Measurements from ENCODE around the gene KRTAP19-7. TPM values are rescaled to one million over a fixed set of nuclear protein-coding genes. Genes with fewer than 3 reads are reported as not detected.

The KRTAP19-7 gene
- total RNA-seq, 1 donor from 2014 or later, result not detected

DNA sequence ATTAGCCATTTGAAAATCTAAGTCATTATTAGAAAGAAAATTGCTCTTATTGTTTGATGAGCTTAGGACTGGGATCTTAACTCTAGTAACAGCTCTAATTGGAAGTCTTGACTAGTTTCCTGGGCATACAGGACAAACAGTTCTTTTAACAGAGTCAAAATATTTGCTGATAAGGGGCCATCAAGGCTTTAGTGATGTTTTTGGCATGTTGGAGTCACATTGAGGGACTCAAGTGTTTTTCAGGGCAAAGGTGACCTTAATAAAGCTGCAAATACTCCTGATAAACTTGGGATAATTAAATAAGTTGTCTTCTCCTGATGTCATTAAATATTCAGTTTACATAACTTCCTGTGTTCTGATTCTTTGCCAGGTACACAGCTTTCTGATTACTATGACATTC, 6.5 kb upstream of the KRTAP19-7 start:
- ChIA-PET CTCF (no interaction called here), POLR2A (no interaction called here)
- no peak overlapping the region for H3K27ac Mint-ChIP-seq
- DNase-seq (no peak), ATAC-seq (ENCODE audit: low read depth) (no peak)
- H3K4me1 Mint-ChIP-seq, result no peaks in the 10 kb centered on the region
- TF ChIP-seq, protein P1, sequence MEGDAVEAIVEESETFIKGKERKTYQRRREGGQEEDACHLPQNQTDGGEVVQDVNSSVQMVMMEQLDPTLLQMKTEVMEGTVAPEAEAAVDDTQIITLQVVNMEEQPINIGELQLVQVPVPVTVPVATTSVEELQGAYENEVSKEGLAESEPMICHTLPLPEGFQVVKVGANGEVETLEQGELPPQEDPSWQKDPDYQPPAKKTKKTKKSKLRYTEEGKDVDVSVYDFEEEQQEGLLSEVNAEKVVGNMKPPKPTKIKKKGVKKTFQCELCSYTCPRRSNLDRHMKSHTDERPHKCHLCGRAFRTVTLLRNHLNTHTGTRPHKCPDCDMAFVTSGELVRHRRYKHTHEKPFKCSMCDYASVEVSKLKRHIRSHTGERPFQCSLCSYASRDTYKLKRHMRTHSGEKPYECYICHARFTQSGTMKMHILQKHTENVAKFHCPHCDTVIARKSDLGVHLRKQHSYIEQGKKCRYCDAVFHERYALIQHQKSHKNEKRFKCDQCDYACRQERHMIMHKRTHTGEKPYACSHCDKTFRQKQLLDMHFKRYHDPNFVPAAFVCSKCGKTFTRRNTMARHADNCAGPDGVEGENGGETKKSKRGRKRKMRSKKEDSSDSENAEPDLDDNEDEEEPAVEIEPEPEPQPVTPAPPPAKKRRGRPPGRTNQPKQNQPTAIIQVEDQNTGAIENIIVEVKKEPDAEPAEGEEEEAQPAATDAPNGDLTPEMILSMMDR (IDR thresholded peaks at IDR 0.05), result no peak
- intact Hi-C loops (cut with micrococcal nuclease), result no loop called here
- H3K36me3 Mint-ChIP-seq (ENCODE audit: low read depth), result no peaks in the 10 kb centered on the region
- peaks cover 2% of the 10 kb centered on the region for H3K9me3 Mint-ChIP-seq
- H3K27me3 Mint-ChIP-seq, result no peaks in the 10 kb centered on the region
- no peak overlapping the region for H3K4me3 Mint-ChIP-seq

- no peak for ATAC-seq (ENCODE audit: low read depth)
- POLR2A ChIA-PET, result no interaction called here
- no peak overlapping the region for H3K4me3 Mint-ChIP-seq
- intact Hi-C loops (cut with micrococcal nuclease), result no loop called here
- H3K27ac Mint-ChIP-seq, result no peak overlapping the region
- H3K36me3 Mint-ChIP-seq (ENCODE audit: low read depth), result no peaks in the 10 kb centered on the region
- TF ChIP-seq, protein P1 (IDR thresholded peaks at IDR 0.05), result no peak
- H3K9me3 Mint-ChIP-seq, result peaks cover 3% of the 10 kb centered on the region
- DNase-seq, result no peak
- H3K4me1 Mint-ChIP-seq, result no peaks in the 10 kb centered on the region
- no peaks in the 10 kb centered on the region for H3K27me3 Mint-ChIP-seq
- CTCF ChIA-PET, result no interaction called here
Observed at GRCh38 chr21:30563630-30564029, 2.5 kb upstream of the KRTAP19-7 start.

- ATAC-seq (ENCODE audit: low read depth) (no peak), DNase-seq (no peak)
- CTCF ChIA-PET, result no interaction called here
- Mint-ChIP-seq H3K27ac (no peak overlapping the region), H3K27me3 (no peaks in the 10 kb centered on the region), H3K4me3 (no peak overlapping the region), H3K4me1 (no peaks in the 10 kb centered on the region), H3K9me3 (peaks cover 3% of the 10 kb centered on the region), H3K36me3 (ENCODE audit: low read depth) (no peaks in the 10 kb centered on the region)
- TF ChIP-seq, protein P1 (IDR thresholded peaks at IDR 0.05), result no peak
- intact Hi-C loops (cut with micrococcal nuclease), result no loop called here
- POLR2A ChIA-PET, result no interaction called here
Observed at GRCh38 chr21:30563072-30563471, 2.0 kb upstream of the KRTAP19-7 start.

- TF ChIP-seq, protein P1 (IDR thresholded peaks at IDR 0.05), result no peak
- ChIA-PET POLR2A (no interaction called here), CTCF (no interaction called here)
- Mint-ChIP-seq H3K36me3 (ENCODE audit: low read depth) (no peaks in the 10 kb centered on the region), H3K27me3 (no peaks in the 10 kb centered on the region), H3K27ac (no peak overlapping the region), H3K4me1 (no peaks in the 10 kb centered on the region), H3K9me3 (peaks cover 6% of the 10 kb centered on the region), H3K4me3 (no peak overlapping the region)
- no peak for DNase-seq
- intact Hi-C loops (cut with micrococcal nuclease), result no loop called here
- no peak for ATAC-seq (ENCODE audit: low read depth)
Observed at GRCh38 chr21:30561957-30562356, 843 bp upstream of the KRTAP19-7 start.

- peaks cover 19% of the 10 kb centered on the region for H3K9me3 Mint-ChIP-seq
- H3K27me3 Mint-ChIP-seq, result no peaks in the 10 kb centered on the region
- DNase-seq (no peak), ATAC-seq (ENCODE audit: low read depth) (no peak)
- no peaks in the 10 kb centered on the region for H3K36me3 Mint-ChIP-seq (ENCODE audit: low read depth)
- no peak overlapping the region for H3K4me3 Mint-ChIP-seq
- no peaks in the 10 kb centered on the region for H3K4me1 Mint-ChIP-seq
- POLR2A ChIA-PET, result no interaction called here
- CTCF ChIA-PET, result no interaction called here
- intact Hi-C loops (cut with micrococcal nuclease), result no loop called here
- TF ChIP-seq, protein P1 (IDR thresholded peaks at IDR 0.05), result no peak
- no peak overlapping the region for H3K27ac Mint-ChIP-seq
Observed at GRCh38 chr21:30555095-30555494, 6.0 kb downstream of the KRTAP19-7 start.
